Activated naive CD4-positive, alpha-beta T cell treated with anti-CD3 and anti-CD28 coated beads, Interleukin-2, amount 10 ng/mL, durations not matched to agents 5 hours and 36 hours (primary cell): ENCODE measurements around the gene LIMS1. TPM values are rescaled to one million over a fixed set of nuclear protein-coding genes. Genes with fewer than 3 reads are reported as not detected.

Experiments
- total RNA-seq, 2 experiments: library from RNA; stranded (reverse); gene quantifications; one replicate each; pipeline ENCODE4 v1.2.3, GENCODE V29; 2021

LIMS1 gene
- 10 to 100 TPM; 44.9 to 55.1 TPM for total RNA-seq

GRCh38 chr2:108533832-108534583, at the start of gene LIMS1:
TSS of gene LIMS1 (plus strand) at chr2:108534470. CDS start at chr2:108534563, 93 bp downstream.

GRCh38 chr2:108719149-108720044, 185.1 kb downstream of the LIMS1 start, which contains the start of gene RANBP2:
TSS of gene RANBP2 (plus strand) at chr2:108719482. CDS start at chr2:108719607, 125 bp downstream.

Other genes with a start within 250 kb of the LIMS1 start
- gene SULT1C2, start 245.6 kb upstream of the LIMS1 start, total RNA-seq = not detected
- not detected for gene SULT1C4, start 156.5 kb upstream of the LIMS1 start, total RNA-seq
- 10 to 100 TPM; 68.3 to 68.9 TPM for gene GCC2, start 85.3 kb upstream of the LIMS1 start, total RNA-seq
- 10 to 100 TPM; 53.1 to 59.9 TPM for gene RANBP2, start 185.0 kb downstream of the LIMS1 start, total RNA-seq